RPMI8226 (cell line): ENCODE measurements around the gene SYNCRIP.
"Not testable (repeated sequence)": the region's sequence is repeated elsewhere in the genome, so short reads cannot be mapped to it uniquely, and the experiment has no call there.

Experiments used
- DNase-seq: peaks from one replicate; pipeline ENCODE4 v3.0.0-alpha.2; 2015

SYNCRIP gene

GRCh38 chr6:85669735-85670194, 27.1 kb upstream of the SYNCRIP start:
- no peak for DNase-seq

- no peak for DNase-seq
These were observed 19.6 kb upstream of the SYNCRIP start for GRCh38 chr6:85662251-85662650.

- DNase-seq = no peak
These were observed 17.5 kb upstream of the SYNCRIP start for GRCh38 chr6:85660181-85660611.

DNA sequence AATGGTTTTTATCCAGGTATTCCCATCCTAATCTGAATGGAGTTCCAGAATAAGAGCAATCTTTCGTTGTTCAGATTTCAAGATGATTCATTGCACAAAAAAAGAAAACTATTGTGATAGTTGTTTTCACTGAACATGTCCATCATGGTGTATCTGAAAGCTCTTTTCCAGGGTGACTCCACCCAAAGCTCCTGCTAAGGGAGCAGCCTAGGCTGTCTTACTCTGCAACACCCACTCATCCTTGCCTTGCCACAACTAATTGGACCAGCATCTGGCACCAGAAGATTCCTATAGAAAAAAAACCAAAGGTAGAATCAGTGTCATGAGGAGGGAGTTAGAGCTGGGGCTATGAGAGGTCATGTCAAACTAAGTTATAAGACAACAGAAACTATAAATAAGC, 7.9 kb upstream of the SYNCRIP start:
- no peak for DNase-seq

DNA sequence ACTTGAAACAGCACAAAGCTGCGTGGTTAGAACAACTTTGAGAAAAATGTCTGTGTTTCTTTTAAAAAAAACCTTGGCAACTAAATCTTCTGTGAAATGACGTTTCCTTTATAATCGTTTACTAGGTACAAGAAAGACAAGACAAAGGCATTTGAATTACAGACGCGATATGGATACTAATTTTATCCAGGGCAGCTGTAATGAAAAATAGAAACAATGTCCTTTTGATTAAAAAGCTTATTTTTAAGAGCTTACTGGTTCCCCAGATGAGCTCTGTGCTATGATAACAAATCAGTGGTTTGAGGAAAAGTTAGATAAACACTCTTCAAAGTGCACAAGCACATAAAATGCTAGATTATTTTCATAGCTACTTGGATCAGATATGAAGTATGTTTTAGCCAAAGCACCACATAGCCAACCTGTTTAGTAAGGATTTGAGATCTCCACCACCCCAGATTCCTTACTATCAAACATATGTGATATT, 1.6 kb upstream of the SYNCRIP start:
- DNase-seq = no peak

GRCh38 chr6:85643537-85644278, 1.0 kb upstream of the SYNCRIP start:
- peak; percentile 89 for DNase-seq

- peak; percentile 50 for DNase-seq
These were observed 551 bp downstream of the SYNCRIP start for GRCh38 chr6:85641897-85642773.

DNA sequence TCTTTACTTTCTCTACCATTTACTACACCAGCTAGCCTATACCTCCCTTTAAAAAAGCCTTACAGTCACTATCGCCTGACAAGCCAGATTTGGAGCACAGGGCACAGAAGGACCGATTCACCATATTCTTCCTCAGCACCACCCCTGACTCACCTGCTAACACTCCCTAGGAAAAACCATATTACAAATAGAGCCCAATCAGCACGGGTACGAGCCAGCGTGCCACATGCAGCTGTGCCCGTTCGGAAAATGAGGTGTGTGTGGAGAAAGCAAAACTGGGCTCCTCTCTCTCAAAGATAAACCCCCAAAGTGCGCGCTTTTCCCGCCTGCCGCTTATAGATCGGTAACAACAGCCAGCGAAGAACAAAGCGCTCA, 1.2 kb downstream of the SYNCRIP start:
- peak; percentile 30 for DNase-seq

- DNase-seq = no peak
These were observed 1.9 kb downstream of the SYNCRIP start for GRCh38 chr6:85640821-85641220.

DNA sequence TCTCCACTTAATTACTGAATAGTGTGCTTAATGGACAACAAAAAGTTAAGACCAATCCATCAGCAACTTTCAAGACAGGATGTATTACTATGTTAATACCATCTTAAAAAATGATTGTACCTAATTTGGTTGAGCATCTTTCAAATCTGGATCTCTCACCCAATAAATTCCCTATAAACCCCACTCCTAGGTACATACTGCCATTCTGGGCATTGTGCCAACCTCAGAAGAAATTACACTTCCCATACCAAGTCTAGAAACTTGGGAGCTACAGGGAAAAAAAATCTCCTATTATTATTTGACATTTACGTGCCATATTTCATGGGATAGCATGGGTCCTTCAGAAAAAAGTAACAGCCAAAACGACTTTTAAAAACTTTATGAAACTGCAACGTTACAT, 5.1 kb downstream of the SYNCRIP start:
- DNase-seq = no peak

GRCh38 chr6:85632164-85632942, 10.3 kb downstream of the SYNCRIP start:
- no peak for DNase-seq

- DNase-seq = not testable (repeated sequence)
These were observed 11.6 kb downstream of the SYNCRIP start for GRCh38 chr6:85631117-85631516.

DNA sequence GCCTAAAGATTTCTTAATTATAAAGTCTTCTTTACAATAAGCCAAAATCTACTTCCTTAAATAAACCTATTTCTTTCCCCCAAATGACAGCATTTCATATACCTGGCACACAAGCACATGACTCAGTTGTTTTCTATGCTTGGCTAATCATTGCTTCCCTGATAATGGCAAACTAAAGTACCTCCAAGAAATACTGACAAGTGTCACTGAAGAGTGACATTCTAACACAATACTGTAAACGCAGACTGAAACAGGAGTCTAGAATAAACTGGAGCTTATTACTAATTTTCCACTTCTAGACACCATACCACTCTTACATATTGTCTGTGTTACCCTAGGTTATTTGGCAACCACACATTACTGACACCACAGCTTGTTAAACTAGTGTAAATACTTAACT, 14.3 kb downstream of the SYNCRIP start:
- DNase-seq = no peak

DNA sequence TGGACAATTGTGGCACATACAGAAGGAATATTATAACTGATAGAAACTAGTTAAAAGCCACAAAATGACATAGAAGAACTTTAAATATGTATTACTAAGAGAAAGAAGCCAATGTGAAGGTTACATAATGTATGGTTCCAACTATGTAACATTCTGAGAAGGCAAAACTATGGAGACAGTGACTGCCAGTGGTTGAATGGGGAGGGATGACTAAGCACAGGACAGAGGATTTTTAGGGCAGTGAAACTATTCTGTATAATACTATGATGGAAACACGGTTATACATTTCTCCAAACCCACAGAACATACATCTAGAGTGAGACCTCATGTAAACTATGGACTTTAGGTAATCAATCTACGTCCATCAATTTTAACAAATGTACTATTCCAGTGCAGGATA, 22.4 kb downstream of the SYNCRIP start:
- DNase-seq = no peak

DNA sequence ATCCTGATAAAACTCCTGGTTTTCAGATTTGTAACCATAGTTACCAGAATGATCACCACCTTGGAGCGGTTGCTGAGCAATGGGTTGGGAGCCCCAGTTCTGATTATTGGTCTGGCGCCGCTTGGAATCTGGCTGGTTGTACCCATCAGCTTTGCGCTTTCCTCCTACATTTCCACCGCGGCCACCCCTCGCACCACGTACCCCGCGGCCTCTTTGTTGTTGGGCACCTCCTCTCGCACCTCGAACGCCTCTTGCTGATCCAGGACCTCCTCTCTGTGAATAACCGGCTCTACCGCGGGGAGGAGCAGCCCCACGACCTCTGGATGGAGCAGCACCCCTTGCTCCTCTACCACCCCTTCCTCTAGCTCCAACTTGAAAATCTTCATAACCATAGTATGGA, 27.9 kb downstream of the SYNCRIP start:
- DNase-seq = no peak

DNA sequence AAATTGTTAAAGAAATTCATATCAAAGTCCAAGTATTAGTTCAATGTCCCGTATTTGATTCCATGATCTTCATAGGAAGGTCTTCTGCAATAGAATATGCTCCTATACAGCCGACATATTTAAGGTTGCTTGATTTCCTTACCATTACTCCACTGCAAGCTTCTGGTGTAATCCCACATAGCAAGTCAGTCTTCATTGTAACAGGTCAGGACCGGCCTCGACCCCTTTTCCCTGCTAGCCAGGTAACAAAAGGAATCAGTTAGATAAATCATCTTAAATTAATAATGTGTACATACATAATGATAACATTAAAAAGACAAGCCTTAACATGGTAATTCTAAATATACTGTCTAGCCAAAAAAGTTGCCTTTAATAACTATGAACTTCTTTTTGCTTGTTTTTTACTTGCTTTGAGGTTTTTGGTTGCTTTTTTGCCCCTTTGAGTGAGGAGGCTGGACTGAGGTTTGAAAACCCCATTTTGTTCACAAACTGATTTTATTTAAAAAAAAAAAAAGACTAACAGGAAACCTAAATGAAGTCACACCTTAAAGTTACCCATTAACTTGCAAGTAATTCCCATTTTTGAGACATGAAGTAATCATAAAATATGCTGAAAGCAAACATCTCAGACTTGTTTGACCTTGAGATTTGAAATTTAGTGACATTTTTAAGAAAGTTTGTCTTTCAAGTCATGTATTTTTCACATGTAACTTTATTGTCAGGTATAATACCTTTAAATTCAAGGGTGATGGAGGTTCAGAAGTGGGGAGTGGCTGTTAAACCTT, 29.8 kb downstream of the SYNCRIP start:
- no peak for DNase-seq

DNA sequence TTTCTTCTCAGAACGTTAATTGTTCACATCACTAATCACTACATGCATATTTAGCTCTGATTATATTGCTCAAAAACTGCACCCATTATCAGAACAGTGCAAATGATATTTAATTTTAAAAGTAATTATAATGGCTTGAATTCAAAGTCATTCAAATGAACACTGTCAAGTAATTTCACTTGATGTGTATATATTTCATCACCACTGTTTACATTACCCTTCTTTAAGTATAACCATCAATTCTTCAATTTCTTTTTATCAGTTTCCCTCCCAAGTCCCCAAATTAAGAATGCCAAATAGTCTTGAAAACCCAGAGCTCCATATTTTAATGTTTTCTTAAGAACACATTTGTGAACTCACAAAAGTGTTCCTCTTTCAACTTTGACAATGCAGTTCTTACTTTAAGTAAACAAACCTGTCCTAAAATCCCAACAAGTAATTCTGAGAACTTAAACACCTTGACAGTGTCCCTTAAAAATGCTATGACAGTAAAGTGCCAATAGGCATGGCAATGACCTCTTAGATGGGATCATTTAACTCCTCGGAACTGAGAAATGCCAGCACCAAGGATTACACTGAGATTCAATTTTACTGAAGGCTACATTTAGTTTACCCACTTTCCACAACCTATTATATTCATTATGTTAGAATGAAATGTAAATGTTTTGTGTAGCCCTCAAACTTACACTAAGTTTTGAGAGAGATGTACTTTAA, 32.3 kb downstream of the SYNCRIP start:
- DNase-seq = no peak

GRCh38 chr6:85602100-85602499, 40.6 kb downstream of the SYNCRIP start:
- DNase-seq = no peak

GRCh38 chr6:85600713-85601313, 41.9 kb downstream of the SYNCRIP start:
- DNase-seq = no peak

- peak; percentile 35 for DNase-seq
These were observed 48.3 kb downstream of the SYNCRIP start for GRCh38 chr6:85594197-85594930.
